Right renal pelvis (tissue), 4 donors: Measurements from ENCODE around the gene URI1. TPM values are rescaled to one million over a fixed set of nuclear protein-coding genes. Genes with fewer than 3 reads are reported as not detected.
"Not testable (repeated sequence)": the region's sequence is repeated elsewhere in the genome, so short reads cannot be mapped to it uniquely, and the experiment has no call there.

Source experiments
- DNase-seq, 4 donors: peaks; one replicate each; pipeline ENCODE4 v3.0.0-alpha.2; 2013; ENCODE audit warnings: low read depth in 4 of 4, low spot score in 3 of 4, missing footprints in 1 of 4
- polyA plus RNA-seq, 4 donors: library from polyadenylated mRNA; unstranded; fragments of 120-200 nt; gene quantifications; one replicate each; pipeline ENCODE4 v1.2.1, GENCODE V29; 2013; ENCODE audit not compliant: insufficient read length in 4 of 4

URI1 gene
- polyA plus RNA-seq, 4 donors: 98.0 to 123 (median 119) TPM

- DNase-seq: no peak
Observed at GRCh38 chr19:29940971-29941585, 961 bp upstream of the URI1 start.

- DNase-seq: peak in 1 of 4 donors; percentile 21
Observed at GRCh38 chr19:29942404-29943261, 594 bp downstream of the URI1 start.

- no peak for DNase-seq
Observed at GRCh38 chr19:29943615-29944014, 1.6 kb downstream of the URI1 start.

DNA sequence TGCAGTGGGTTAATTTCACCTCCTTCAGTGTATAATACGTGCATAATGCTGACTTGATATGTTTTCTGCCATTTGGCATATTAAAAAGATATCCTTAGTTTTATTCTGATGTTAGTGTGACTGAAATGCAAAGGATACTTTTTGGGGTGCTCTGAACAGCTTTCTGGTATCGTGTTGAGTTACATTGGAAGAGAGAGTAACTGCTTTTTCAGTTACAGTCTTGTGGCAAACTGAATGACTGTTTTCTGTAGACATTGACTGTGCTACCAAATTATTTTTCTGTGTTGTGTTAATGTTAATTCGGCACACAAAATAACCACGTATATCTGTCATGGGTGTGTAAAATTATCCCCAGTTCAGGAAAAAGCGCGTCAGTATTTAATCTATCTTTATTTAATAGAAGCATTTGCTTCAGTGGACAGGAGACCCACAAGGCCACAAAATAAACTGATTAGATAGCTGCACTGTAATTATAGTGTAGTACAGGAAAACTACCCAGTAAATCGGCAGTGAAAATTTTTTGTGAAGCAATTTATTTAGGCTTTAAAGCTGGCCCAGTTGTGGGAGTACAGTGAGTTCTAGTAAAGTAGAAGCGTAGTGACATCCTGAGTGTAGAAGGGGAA lies 2.5 kb downstream of the URI1 start:
- DNase-seq: no peak

GRCh38 chr19:29945017-29945416 lies 3.0 kb downstream of the URI1 start:
- DNase-seq: no peak

GRCh38 chr19:29945433-29945832 lies 3.4 kb downstream of the URI1 start:
- DNase-seq: no peak

GRCh38 chr19:29946645-29947044 lies 4.6 kb downstream of the URI1 start:
- no peak for DNase-seq

GRCh38 chr19:29947871-29948270 lies 5.8 kb downstream of the URI1 start:
- DNase-seq: no peak

GRCh38 chr19:29948759-29949470 lies 6.9 kb downstream of the URI1 start:
- DNase-seq: not testable (repeated sequence)

- no peak for DNase-seq
Observed at GRCh38 chr19:29952177-29952576, 10.1 kb downstream of the URI1 start.

- DNase-seq: no peak
Observed at GRCh38 chr19:29952646-29953045, 10.6 kb downstream of the URI1 start.

DNA sequence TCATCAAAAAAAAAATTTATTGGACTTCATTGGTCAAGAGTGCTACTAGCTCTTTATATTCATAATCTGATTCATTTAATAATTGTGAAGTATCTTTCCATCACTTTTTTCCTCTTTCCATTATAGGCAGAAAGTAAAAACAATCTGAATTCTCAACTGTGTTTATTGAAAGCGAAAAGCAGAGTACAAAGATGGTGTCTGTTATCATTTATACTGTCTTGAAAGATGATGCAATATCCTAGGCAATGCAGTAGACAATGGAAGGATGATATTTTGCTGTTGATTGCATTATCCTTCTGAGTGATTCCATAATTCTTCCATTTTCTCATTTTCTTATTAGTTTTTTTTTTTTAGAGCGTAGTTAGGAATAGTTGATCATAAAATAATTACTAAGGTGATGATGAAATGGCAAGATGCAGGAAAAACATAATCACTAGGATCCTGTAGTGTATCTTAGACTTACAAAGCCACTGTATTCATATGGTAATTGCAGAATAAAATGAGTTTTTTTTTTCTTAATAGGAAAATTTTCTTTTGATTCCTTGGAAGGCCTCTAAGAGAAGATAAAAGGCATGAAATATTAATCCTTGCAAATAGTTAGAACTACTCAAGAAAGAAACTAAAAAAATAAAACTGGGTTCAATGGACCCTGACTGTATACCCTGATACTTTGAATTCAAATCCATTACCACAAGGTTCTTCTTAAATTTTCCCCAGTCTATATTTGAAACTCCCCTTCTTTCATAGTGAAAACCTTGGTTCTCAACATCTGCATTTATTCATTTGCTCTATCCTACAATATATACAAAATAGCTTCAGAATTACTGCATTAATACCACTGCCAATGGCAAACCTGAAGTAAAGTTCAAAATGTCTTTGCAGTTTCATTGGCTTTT lies 11.6 kb downstream of the URI1 start:
- DNase-seq: no peak

DNA sequence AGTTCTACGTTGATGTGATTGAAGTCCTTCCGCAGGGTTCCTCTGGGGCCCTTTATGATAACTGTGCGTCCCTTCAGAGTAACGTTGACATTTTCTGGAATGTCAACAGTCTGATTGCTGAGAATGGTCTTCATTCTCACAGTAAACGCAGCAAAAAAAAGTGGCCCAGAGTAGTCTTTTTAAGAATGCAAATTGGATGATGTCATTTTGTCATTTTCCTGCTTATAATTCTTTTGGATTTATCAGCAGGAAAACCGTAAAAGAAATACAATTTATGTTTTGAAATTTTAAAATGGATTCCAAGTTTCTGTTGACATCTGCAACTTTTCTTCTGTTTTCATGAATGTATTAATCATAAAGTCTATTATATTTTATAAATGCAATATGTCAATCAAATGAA lies 14.8 kb downstream of the URI1 start:
- DNase-seq: no peak

DNA sequence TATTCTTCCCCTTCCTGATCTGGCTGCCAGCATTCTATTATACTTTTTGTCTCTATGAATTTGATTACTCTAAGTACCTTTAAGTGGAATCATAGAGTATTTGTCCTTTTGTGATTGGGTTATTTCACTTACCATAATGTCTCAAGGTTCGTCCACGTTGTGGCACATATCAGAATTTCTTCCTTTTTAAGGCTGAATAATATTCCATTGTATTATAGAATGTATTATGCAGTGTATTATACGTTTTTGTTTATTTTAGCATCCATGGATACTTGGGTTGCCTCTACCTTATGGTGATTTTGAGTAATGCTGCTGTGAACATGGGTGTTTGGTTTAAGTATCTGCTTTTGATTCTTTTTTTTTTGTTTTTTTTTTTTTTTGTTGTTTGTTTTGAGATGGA lies 19.3 kb downstream of the URI1 start:
- DNase-seq: no peak

DNA sequence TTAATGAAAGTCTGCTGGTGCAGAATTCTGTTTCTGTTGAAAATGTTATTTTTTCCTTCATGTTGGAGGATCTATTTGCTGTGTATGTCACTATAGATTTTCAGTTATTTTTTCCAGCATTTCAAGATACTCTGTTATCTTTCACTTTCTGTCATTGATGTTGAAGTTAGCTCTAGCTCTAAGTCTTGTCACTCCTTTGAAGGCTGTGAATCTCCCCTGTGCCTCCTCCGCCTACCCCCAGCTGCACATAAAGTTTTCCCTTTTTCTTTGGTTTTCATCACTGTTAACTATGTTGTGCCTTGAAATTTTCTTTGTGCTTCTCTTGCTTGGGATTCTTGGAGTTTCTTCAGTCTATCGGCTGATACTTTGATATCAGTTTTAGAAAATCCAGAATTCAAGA lies 20.8 kb downstream of the URI1 start:
- DNase-seq: no peak

GRCh38 chr19:29963576-29963975 lies 21.5 kb downstream of the URI1 start:
- no peak for DNase-seq

DNA sequence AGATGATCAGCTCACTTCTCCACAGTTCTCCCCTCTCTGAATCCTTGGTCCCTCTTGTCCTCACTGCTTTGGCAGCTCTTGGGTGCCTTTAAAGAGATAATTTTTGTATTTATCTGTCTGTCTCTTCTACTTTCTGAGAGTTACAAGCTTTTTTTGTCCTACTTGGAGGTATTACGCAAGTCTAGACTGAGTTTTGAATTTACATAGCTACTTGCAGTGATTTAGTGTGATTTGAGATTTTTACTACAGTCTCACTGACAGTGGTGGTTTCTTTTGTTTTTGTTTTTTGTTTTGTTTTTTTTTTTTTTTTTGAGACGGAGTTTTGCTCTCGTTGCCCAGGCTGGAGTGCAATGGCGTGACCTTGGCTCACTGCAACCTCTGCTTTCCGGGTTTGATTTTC lies 22.1 kb downstream of the URI1 start:
- no peak for DNase-seq

- no peak for DNase-seq
Observed at GRCh38 chr19:29965492-29965891, 23.5 kb downstream of the URI1 start.

- not testable (repeated sequence) for DNase-seq
Observed at GRCh38 chr19:29966142-29966541, 24.1 kb downstream of the URI1 start.

DNA sequence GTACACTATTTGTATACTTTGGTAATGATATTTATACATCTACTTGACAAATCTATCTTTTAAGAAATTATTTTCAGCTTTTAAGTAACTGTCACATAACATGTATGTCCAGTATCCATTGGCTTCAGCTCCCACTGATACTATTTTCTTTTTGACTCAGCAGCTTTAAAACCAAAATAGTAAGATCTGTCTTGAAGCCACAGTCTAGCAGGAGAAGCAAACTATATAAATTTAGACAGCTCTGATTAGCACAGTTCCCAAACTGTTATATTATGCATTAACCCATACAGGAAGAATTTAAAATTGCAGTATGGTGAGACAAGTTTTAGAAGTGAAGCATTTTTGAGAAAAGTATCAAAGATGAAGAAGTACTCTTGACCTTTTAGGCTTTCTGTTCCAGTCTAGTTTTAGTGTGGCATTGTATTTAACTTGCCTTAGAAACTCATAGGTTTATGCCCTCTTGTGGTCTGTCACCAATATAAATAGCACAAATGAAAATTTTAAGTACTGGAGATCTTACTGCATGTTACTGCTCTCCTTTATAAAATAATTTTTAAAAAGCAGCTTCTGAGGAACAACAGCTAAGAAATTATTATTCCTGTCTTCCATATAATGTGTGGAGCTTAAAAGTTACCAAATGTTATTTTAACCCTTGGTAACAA lies 24.7 kb downstream of the URI1 start:
- no peak for DNase-seq
